ENCODE data around the gene WEE2. TPM values are rescaled to one million over a fixed set of nuclear protein-coding genes. Genes with fewer than 3 reads are reported as not detected.

Gene WEE2
- total RNA-seq, 4 donors from 2014 or later = not detected

- no peak for TF ChIP-seq CTCF (IDR thresholded peaks at IDR 0.05; ENCODE audit: low read depth)
These were observed 46.8 kb downstream of the WEE2 start for GRCh38 chr7:141754939-141755338.

DNA sequence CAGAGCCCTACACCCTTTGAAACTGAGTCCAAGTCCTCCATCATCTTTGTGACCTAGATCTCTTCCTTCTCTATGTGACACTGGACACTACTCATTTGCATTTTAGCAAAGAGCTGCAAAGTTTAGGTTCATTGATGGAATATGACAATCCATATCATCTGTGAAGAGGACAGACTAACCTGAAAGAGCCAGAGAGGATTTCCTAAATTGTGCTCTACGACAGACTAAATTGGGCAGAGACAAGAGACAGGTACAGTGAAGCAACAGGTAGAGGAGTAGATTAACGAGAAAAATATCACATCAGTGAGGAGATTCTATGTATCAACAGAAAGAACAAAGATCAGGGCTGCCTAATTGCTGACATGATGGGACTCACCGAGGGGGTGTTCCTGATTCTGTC is 55.6 kb downstream of the WEE2 start, which contains the start of gene TAS2R3:
Gene TAS2R3, plus strand, starts transcription at position 301 of the 400 bp plus-strand sequence. Its CDS starts 62 bp downstream, at position 363.
- TF ChIP-seq CTCF (IDR thresholded peaks at IDR 0.05; ENCODE audit: low read depth) = no peak

DNA sequence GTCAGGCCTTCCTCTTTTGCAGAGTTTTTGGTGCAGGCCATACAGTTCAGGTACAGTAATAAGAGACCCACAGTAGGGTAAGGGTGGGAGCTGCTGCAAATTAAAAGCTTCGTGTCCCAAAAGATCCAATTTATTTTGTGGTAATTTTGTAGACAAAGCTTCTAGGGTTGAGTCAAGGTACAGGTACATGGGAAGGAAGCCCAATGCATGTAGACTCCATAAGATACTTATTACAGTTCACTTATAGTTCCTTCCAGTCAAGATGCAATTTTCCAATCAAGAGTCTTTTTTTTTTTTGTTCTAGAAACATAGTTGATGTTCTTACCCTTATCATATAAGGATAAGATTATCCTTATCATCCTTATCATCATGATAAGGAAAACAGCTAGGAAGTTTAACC is 68.2 kb downstream of the WEE2 start, which contains the start of gene TAS2R4:
Gene TAS2R4, plus strand, starts transcription at position 301 of the 400 bp plus-strand sequence. CDS start 1,815 bp downstream, outside the sequence.
- TF ChIP-seq CTCF (IDR thresholded peaks at IDR 0.05; ENCODE audit: low read depth) = no peak

Small RNA genes lying within 50 kb of the gene (small RNA-seq; reads per million reads assigned to genes)
- not detected for gene RNU1-82P

Other genes starting within 250 kb of the WEE2 start
- gene AGK, start 156.9 kb upstream of the WEE2 start, total RNA-seq = 10 to 100 TPM; 14.3 to 16.6 (median 15.6) TPM
- gene DENND11, start 6.2 kb upstream of the WEE2 start, total RNA-seq = 10 to 100 TPM; 17.0 to 24.1 (median 19.1) TPM
- 100 to 1,000 TPM in 1 of 4 donors, 10 to 100 TPM in 3; 71.8 to 123 (median 85.1) TPM for gene SSBP1, start 30.0 kb downstream of the WEE2 start, total RNA-seq
- gene TAS2R3, start 55.7 kb downstream of the WEE2 start, total RNA-seq = 1 to 10 TPM; 1.1 to 5.7 (median 2.1) TPM
- 1 to 10 TPM in 3 of 4 donors, under 1 TPM in 1; 0.51 to 3.8 (median 2.1) TPM for gene TAS2R4, start 68.3 kb downstream of the WEE2 start, total RNA-seq
- gene TAS2R5, start 81.9 kb downstream of the WEE2 start, total RNA-seq = 1 to 10 TPM; 2.0 to 4.1 (median 3.4) TPM
- gene PRSS37, start 133.1 kb downstream of the WEE2 start, total RNA-seq = not detected
- gene OR9A4, start 208.0 kb downstream of the WEE2 start, total RNA-seq = not detected
- gene CLEC5A, start 238.6 kb downstream of the WEE2 start, total RNA-seq = under 1 TPM in 1 of 4 donors, not detected in 3; 0.34 TPM